Measurements from ENCODE around the gene RSAD2. TPM values are rescaled to one million over a fixed set of nuclear protein-coding genes. Genes with fewer than 3 reads are reported as not detected.

RSAD2 gene
- total and polyA plus RNA-seq, 2 experiments from 2014 or later: 0.10 TPM; not detected in 1

- DNase-seq (ENCODE audit: low spot score) (no peak), ATAC-seq (no peak)
- no peaks in the 10 kb centered on the region for H3F3A ChIP-seq (replicated peaks; ENCODE audit: low read depth)
- no peaks in the 10 kb centered on the region for H3K36me3 Mint-ChIP-seq (ENCODE audit: low read depth)
- H3K9me3 Mint-ChIP-seq: no peaks in the 10 kb centered on the region; the same call in 2 of the 3 replicates
- peaks cover 10% of the 10 kb centered on the region for H3K27me3 ChIP-seq (ENCODE audit: insufficient read depth)
- H3K27ac ChIP-seq (ENCODE audit: low read depth): no peak overlapping the region
- no peaks in the 10 kb centered on the region for H4K20me1 ChIP-seq (replicated peaks; ENCODE audit: insufficient read depth)
- no peak overlapping the region for H3K27ac Mint-ChIP-seq
- no peaks in the 10 kb centered on the region for H3K9me2 ChIP-seq (ENCODE audit: insufficient read depth)
- peaks cover 13% of the 10 kb centered on the region for H3K4me1 Mint-ChIP-seq
- H3K4me1 ChIP-seq (ENCODE audit: insufficient read depth): peaks cover 8% of the 10 kb centered on the region
- no peak for TF ChIP-seq REST (IDR thresholded peaks at IDR 0.05; ENCODE audit: unreplicated experiment)
- no peak for TF ChIP-seq STAT1 (IDR thresholded peaks at IDR 0.05; ENCODE audit: unreplicated experiment)
- H3K4me3 ChIP-seq: no peak overlapping the region
- no peak overlapping the region for H2AFZ ChIP-seq
- no peak overlapping the region for H3K4me3 Mint-ChIP-seq
- no peak overlapping the region for H3K4me2 ChIP-seq
- H3K36me3 ChIP-seq (ENCODE audit: insufficient read depth): no peaks in the 10 kb centered on the region
- peaks cover 3% of the 10 kb centered on the region for H3K27me3 Mint-ChIP-seq (ENCODE audit: insufficient read depth, low read depth, poor library complexity)
- H3K79me2 ChIP-seq (replicated peaks; ENCODE audit: insufficient read depth): no peaks in the 10 kb centered on the region
These were observed 34.1 kb downstream of the RSAD2 start for GRCh38 chr2:6911721-6912120.

- peaks cover 20% of the 10 kb centered on the region for H3K27me3 ChIP-seq (ENCODE audit: insufficient read depth)
- Mint-ChIP-seq H3K27ac (no peak overlapping the region), H3K9me3 (no peaks in the 10 kb centered on the region; the same call in 2 of the 3 replicates), H3K4me3 (no peak overlapping the region), H3K4me1 (peaks cover 13% of the 10 kb centered on the region), H3K36me3 (ENCODE audit: low read depth) (no peaks in the 10 kb centered on the region), H3K27me3 (ENCODE audit: insufficient read depth, low read depth, poor library complexity) (peaks cover 6% of the 10 kb centered on the region)
- no peak overlapping the region for H3K4me2 ChIP-seq
- DNase-seq (ENCODE audit: low spot score) (no peak), ATAC-seq (no peak)
- peaks cover 8% of the 10 kb centered on the region for H3K4me1 ChIP-seq (ENCODE audit: insufficient read depth)
- no peak overlapping the region for H3K27ac ChIP-seq (ENCODE audit: low read depth)
- no peak overlapping the region for H2AFZ ChIP-seq
- no peaks in the 10 kb centered on the region for H4K20me1 ChIP-seq (replicated peaks; ENCODE audit: insufficient read depth)
- no peaks in the 10 kb centered on the region for H3K79me2 ChIP-seq (replicated peaks; ENCODE audit: insufficient read depth)
- H3K9me2 ChIP-seq (ENCODE audit: insufficient read depth): no peaks in the 10 kb centered on the region
- H3F3A ChIP-seq (replicated peaks; ENCODE audit: low read depth): no peaks in the 10 kb centered on the region
- no peaks in the 10 kb centered on the region for H3K36me3 ChIP-seq (ENCODE audit: insufficient read depth)
- no peak overlapping the region for H3K4me3 ChIP-seq
- no peak for TF ChIP-seq ZNF462 (CRISPR knock-in tag; IDR thresholded peaks at IDR 0.05)
- no peak for TF ChIP-seq EZH2phosphoT487 (IDR thresholded peaks at IDR 0.05; ENCODE audit: unreplicated experiment)
- TF ChIP-seq CTCF (conservative IDR thresholded peaks at IDR 0.05; ENCODE audit: low read depth in 2 of 2): no peak
- TF ChIP-seq POLR2AphosphoS5 (IDR thresholded peaks at IDR 0.05; ENCODE audit: low read depth): no peak
These were observed 36.0 kb downstream of the RSAD2 start for GRCh38 chr2:6913415-6914157.
